ENCODE data around the gene NFIA.

The NFIA gene

GRCh38 chr1:61158591-61158990, 76.2 kb downstream of the NFIA start:
- Histone ChIP-seq H3K79me2 (ENCODE audit: insufficient read depth, low read length) (no peaks in the 10 kb centered on the region), H3K36me3 (ENCODE audit: insufficient read depth, low read length) (no peaks in the 10 kb centered on the region), H3F3A (ENCODE audit: low read depth) (0 out of 2 replicates have a peak, but pooled peaks cover 7% of the 10 kb centered on the region), H3K4me1 (ENCODE audit: insufficient read depth, low read length, poor library complexity, severe bottlenecking) (peaks cover 18% of the 10 kb centered on the region), H3K9me2 (replicated peaks; ENCODE audit: low read depth, low read length) (no peaks in the 10 kb centered on the region), H3K9ac (ENCODE audit: low read depth, low read length, poor library complexity, severe bottlenecking) (no peak overlapping the region), H3K4me3 (ENCODE audit: low read length, poor library complexity, severe bottlenecking) (no peak overlapping the region), H3K27me3 (ENCODE audit: insufficient read depth, low read length, poor library complexity, severe bottlenecking) (peaks cover 62% of the 10 kb centered on the region), H3K9me3 (ENCODE audit: insufficient read depth, low read depth, low read length) (no peaks in the 10 kb centered on the region), H4K20me1 (ENCODE audit: insufficient read depth, low read length, poor library complexity, severe bottlenecking) (no peaks in the 10 kb centered on the region), H2AFZ (ENCODE audit: low read length) (no peak overlapping the region), H3K4me2 (ENCODE audit: low read depth, low read length, poor library complexity, severe bottlenecking) (peak overlapping the region; percentile 44)
- no peak for TF ChIP-seq CTCF (conservative IDR thresholded peaks at IDR 0.05; ENCODE audit: low read length)
- TF ChIP-seq EZH2phosphoT487 (IDR thresholded peaks at IDR 0.05; ENCODE audit: borderline replicate concordance), result no peak

DNA sequence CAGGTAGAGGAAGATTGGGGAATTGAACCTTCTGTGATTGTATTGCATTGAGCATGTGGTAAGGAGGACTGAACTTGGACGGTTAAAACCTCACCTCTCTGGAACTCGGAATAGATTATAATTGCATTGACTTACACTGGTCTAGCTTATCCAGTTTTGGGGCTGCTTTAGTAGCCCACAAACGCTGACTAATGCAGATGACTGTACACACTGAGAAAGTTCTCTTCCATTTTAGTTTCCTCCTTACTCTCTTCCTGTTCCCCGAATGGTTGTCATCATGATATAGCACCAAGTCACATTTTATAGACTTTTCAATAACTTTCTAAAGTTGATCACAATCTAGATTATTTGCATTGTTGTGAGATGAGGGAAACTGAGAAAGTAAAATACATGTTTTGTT, 78.2 kb downstream of the NFIA start:
- Histone ChIP-seq H3K9me2 (replicated peaks; ENCODE audit: low read depth, low read length) (no peaks in the 10 kb centered on the region), H3F3A (ENCODE audit: low read depth) (0 out of 2 replicates have a peak, but pooled peaks cover 7% of the 10 kb centered on the region), H3K4me3 (ENCODE audit: low read length, poor library complexity, severe bottlenecking) (no peak overlapping the region), H3K4me1 (ENCODE audit: insufficient read depth, low read length, poor library complexity, severe bottlenecking) (peaks cover 18% of the 10 kb centered on the region), H3K79me2 (ENCODE audit: insufficient read depth, low read length) (no peaks in the 10 kb centered on the region), H2AFZ (ENCODE audit: low read length) (no peak overlapping the region), H3K4me2 (ENCODE audit: low read depth, low read length, poor library complexity, severe bottlenecking) (no peak overlapping the region), H3K27me3 (ENCODE audit: insufficient read depth, low read length, poor library complexity, severe bottlenecking) (peaks cover 51% of the 10 kb centered on the region), H4K20me1 (ENCODE audit: insufficient read depth, low read length, poor library complexity, severe bottlenecking) (no peaks in the 10 kb centered on the region), H3K36me3 (ENCODE audit: insufficient read depth, low read length) (no peaks in the 10 kb centered on the region), H3K9me3 (ENCODE audit: insufficient read depth, low read depth, low read length) (no peaks in the 10 kb centered on the region), H3K9ac (ENCODE audit: low read depth, low read length, poor library complexity, severe bottlenecking) (no peak overlapping the region)
- TF ChIP-seq EZH2phosphoT487 (IDR thresholded peaks at IDR 0.05; ENCODE audit: borderline replicate concordance) (no peak), CTCF (conservative IDR thresholded peaks at IDR 0.05; ENCODE audit: low read length) (no peak)

DNA sequence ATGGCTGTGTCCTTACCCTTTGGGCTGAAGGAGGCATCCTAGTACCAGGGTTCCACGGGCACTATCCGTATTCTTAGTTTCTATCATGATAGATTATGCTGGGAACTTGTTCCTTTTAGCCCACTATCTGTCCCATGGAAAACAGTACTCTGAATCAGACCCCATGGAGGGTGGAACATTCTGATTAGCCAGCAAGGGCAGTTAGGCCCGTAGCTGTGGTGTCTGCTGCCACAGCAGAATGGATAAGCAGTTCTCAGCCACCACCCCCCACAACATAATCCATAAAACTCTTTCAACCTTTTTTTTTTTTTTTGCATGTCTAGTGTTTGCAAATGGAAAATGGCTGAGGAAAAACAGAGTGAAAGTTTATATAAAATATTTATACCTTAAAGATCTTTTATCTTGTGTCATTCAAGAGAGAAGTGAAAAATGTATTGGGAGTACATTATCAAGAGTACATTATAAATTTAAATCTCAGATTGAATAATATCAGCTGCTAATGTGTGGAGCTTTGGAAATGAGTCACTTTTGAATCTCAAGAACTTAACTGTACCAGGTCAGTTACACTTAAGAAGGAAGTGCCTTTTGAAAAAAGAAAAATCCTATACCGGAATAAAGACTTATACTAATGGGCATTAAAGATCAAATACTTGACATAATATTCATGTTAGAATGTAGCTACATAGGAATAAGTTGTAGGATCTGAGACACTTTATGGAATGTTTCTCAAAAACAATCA, 80.3 kb downstream of the NFIA start:
- H3K4me3 ChIP-seq (ENCODE audit: low read length, poor library complexity, severe bottlenecking), result no peak overlapping the region
- H3K79me2 ChIP-seq (ENCODE audit: insufficient read depth, low read length), result no peaks in the 10 kb centered on the region
- H3K9me3 ChIP-seq (ENCODE audit: insufficient read depth, low read depth, low read length), result no peaks in the 10 kb centered on the region
- H3K9me2 ChIP-seq (replicated peaks; ENCODE audit: low read depth, low read length), result no peaks in the 10 kb centered on the region
- peaks cover 38% of the 10 kb centered on the region for H3K27me3 ChIP-seq (ENCODE audit: insufficient read depth, low read length, poor library complexity, severe bottlenecking)
- 0 out of 2 replicates have a peak, but pooled peaks cover 6% of the 10 kb centered on the region for H3F3A ChIP-seq (ENCODE audit: low read depth)
- H4K20me1 ChIP-seq (ENCODE audit: insufficient read depth, low read length, poor library complexity, severe bottlenecking), result no peaks in the 10 kb centered on the region
- H3K4me2 ChIP-seq (ENCODE audit: low read depth, low read length, poor library complexity, severe bottlenecking), result no peak overlapping the region
- no peak overlapping the region for H2AFZ ChIP-seq (ENCODE audit: low read length)
- H3K9ac ChIP-seq (ENCODE audit: low read depth, low read length, poor library complexity, severe bottlenecking), result no peak overlapping the region
- H3K36me3 ChIP-seq (ENCODE audit: insufficient read depth, low read length), result no peaks in the 10 kb centered on the region
- peaks cover 13% of the 10 kb centered on the region for H3K4me1 ChIP-seq (ENCODE audit: insufficient read depth, low read length, poor library complexity, severe bottlenecking)
- TF ChIP-seq EZH2phosphoT487 (IDR thresholded peaks at IDR 0.05; ENCODE audit: borderline replicate concordance) (no peak), CTCF (conservative IDR thresholded peaks at IDR 0.05; ENCODE audit: low read length) (no peak)

Data from Loucy (cell line).